ENCODE results near the gene STEAP1B. TPM values are rescaled to one million over a fixed set of nuclear protein-coding genes. Genes with fewer than 3 reads are reported as not detected.

The STEAP1B gene
- total and polyA plus RNA-seq, 2 of the 4 experiments (the other 2 are of a cell fraction), result 7.9 to 13.8 TPM

DNA sequence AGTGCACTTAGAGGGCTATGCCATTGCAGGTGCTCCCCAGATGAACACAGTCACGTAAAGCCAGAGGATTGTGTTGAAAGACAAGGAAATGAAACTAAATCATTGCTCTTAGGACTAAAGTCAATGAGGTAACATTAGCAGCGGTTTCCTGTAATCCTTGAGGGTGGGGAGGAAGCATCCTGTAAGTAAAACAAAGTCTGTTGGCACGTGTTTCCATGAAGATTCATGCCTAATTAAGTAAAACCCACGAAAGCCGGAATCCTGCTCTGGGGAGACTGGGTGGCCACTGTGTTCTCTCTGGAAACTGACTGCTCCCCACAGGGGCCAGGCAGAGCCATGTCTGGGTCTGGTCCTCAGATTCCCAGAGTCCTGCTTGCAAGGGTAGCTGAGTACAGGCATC is 18.3 kb downstream of the STEAP1B start:
- Histone ChIP-seq H3K4me1 (ENCODE audit: control insufficient read depth, insufficient read depth, low read length) (peaks cover 2% of the 10 kb centered on the region), H3K4me2 (ENCODE audit: low read depth, low read length) (no peak overlapping the region), H2AK5ac (ENCODE audit: low read depth, low read length) (no peak overlapping the region), H2BK15ac (ENCODE audit: low read depth, low read length) (no peak overlapping the region), H3K56ac (ENCODE audit: extremely low read depth, insufficient read depth, low read length) (no peak overlapping the region), H3K23ac (ENCODE audit: low read depth, low read length) (no peak overlapping the region), H4K20me1 (ENCODE audit: insufficient read depth, low read length) (no peaks in the 10 kb centered on the region), H3K4me3 (ENCODE audit: insufficient read depth, low read depth, low read length) (no peak overlapping the region), H3K14ac (replicated peaks; ENCODE audit: low read depth, low read length) (no peak overlapping the region), H3K9me1 (ENCODE audit: insufficient read depth, low read length) (no peaks in the 10 kb centered on the region; the same call in 1 of the 2 replicates), H3K9me3 (ENCODE audit: control insufficient read depth, insufficient read depth, low read length) (no peaks in the 10 kb centered on the region), H2BK20ac (ENCODE audit: low read depth, low read length) (no peak overlapping the region), H2BK120ac (ENCODE audit: low read depth, low read length) (no peak overlapping the region), H3K4ac (ENCODE audit: low read depth, low read length) (no peak overlapping the region), H2AK9ac (replicated peaks; ENCODE audit: low read depth, low read length, poor library complexity) (no peak overlapping the region), H4K91ac (ENCODE audit: insufficient read depth, low read depth, low read length) (no peak overlapping the region), H3K9ac (ENCODE audit: low read depth, low read length) (no peak overlapping the region), H2BK5ac (ENCODE audit: low read depth, low read length, poor library complexity, severe bottlenecking) (no peak overlapping the region), H4K8ac (ENCODE audit: low read depth in 2 of 2, low read length in 2 of 2) (no peak overlapping the region), H2AFZ (replicated peaks; ENCODE audit: low read length, poor library complexity) (no peak overlapping the region), H3K79me1 (ENCODE audit: low read depth in 1 of 2, low read length in 2 of 2) (no peaks in the 10 kb centered on the region), H3K27me3 (ENCODE audit: control insufficient read depth, insufficient read depth, low read length) (no peaks in the 10 kb centered on the region), H3K18ac (ENCODE audit: low read depth, low read length) (no peak overlapping the region), H3K36me3 (ENCODE audit: control insufficient read depth, insufficient read depth, low read length) (no peaks in the 10 kb centered on the region), H3K27ac (ENCODE audit: insufficient read depth, low read length) (no peak overlapping the region), H4K5ac (ENCODE audit: low read depth, low read length) (no peak overlapping the region)
- dilution Hi-C loops (cut with HindIII; ENCODE audit: low sequenced_read_pairs, unreplicated experiment), result loop anchor here (25.0 kb wide), 1 partner anchor 369 kb away; no protein-coding TSS in a partner anchor
- intact Hi-C loops (cut with micrococcal nuclease), result loop anchor here (10.0 kb wide), 1 partner anchor 157 kb away; no protein-coding TSS in a partner anchor
- no peak for TF ChIP-seq NFE2L2 (IDR thresholded peaks at IDR 0.05; ENCODE audit: low read depth, low read length)
- no peak for TF ChIP-seq FOS (IDR thresholded peaks at IDR 0.05; ENCODE audit: low read depth, low read length)
- no peak for TF ChIP-seq POLR2A (IDR thresholded peaks at IDR 0.05; ENCODE audit: low read depth, low read length)
- TF ChIP-seq RCOR1 (IDR thresholded peaks at IDR 0.05; ENCODE audit: insufficient replicate concordance, low read length), result no peak
- TF ChIP-seq, protein P1, sequence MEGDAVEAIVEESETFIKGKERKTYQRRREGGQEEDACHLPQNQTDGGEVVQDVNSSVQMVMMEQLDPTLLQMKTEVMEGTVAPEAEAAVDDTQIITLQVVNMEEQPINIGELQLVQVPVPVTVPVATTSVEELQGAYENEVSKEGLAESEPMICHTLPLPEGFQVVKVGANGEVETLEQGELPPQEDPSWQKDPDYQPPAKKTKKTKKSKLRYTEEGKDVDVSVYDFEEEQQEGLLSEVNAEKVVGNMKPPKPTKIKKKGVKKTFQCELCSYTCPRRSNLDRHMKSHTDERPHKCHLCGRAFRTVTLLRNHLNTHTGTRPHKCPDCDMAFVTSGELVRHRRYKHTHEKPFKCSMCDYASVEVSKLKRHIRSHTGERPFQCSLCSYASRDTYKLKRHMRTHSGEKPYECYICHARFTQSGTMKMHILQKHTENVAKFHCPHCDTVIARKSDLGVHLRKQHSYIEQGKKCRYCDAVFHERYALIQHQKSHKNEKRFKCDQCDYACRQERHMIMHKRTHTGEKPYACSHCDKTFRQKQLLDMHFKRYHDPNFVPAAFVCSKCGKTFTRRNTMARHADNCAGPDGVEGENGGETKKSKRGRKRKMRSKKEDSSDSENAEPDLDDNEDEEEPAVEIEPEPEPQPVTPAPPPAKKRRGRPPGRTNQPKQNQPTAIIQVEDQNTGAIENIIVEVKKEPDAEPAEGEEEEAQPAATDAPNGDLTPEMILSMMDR (conservative IDR thresholded peaks at IDR 0.05; ENCODE audit: low read depth, low read length), result no peak
- TF ChIP-seq CEBPB (IDR thresholded peaks at IDR 0.05; ENCODE audit: low read depth, low read length), result no peak
- TF ChIP-seq, protein P2, sequence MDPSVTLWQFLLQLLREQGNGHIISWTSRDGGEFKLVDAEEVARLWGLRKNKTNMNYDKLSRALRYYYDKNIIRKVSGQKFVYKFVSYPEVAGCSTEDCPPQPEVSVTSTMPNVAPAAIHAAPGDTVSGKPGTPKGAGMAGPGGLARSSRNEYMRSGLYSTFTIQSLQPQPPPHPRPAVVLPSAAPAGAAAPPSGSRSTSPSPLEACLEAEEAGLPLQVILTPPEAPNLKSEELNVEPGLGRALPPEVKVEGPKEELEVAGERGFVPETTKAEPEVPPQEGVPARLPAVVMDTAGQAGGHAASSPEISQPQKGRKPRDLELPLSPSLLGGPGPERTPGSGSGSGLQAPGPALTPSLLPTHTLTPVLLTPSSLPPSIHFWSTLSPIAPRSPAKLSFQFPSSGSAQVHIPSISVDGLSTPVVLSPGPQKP (IDR thresholded peaks at IDR 0.05; ENCODE audit: borderline replicate concordance, low read depth, low read length), result no peak
- TF ChIP-seq RFX5 (IDR thresholded peaks at IDR 0.05; ENCODE audit: low read depth, low read length), result no peak
- no peak for TF ChIP-seq MAFK (IDR thresholded peaks at IDR 0.05; ENCODE audit: low read depth, low read length)
- TF ChIP-seq SMC3 (IDR thresholded peaks at IDR 0.05; ENCODE audit: low read depth, low read length), result no peak
- TF ChIP-seq MAZ (IDR thresholded peaks at IDR 0.05; ENCODE audit: borderline replicate concordance, low read depth, low read length), result no peak
- TF ChIP-seq MXI1 (IDR thresholded peaks at IDR 0.05; ENCODE audit: borderline replicate concordance, low read depth, low read length), result no peak
- no peak for TF ChIP-seq BHLHE40 (IDR thresholded peaks at IDR 0.05; ENCODE audit: low read depth, low read length)
- TF ChIP-seq, protein P3, sequence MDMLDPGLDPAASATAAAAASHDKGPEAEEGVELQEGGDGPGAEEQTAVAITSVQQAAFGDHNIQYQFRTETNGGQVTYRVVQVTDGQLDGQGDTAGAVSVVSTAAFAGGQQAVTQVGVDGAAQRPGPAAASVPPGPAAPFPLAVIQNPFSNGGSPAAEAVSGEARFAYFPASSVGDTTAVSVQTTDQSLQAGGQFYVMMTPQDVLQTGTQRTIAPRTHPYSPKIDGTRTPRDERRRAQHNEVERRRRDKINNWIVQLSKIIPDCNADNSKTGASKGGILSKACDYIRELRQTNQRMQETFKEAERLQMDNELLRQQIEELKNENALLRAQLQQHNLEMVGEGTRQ (IDR thresholded peaks at IDR 0.05; ENCODE audit: low read depth, low read length), result no peak
- TF ChIP-seq CHD1 (IDR thresholded peaks at IDR 0.05; ENCODE audit: low read depth, low read length), result no peak
- no peak for TF ChIP-seq RAD21 (IDR thresholded peaks at IDR 0.05; ENCODE audit: low read length)
- CTCF ChIA-PET, result interaction anchor here (2.5 kb wide), 1 partner anchor 372 kb away, joined by 10 read pairs; no protein-coding TSS in a partner anchor
- in situ Hi-C loops (cut with MboI; ENCODE audit: low sequenced_read_pairs), result loop anchor here (5.0 kb wide), 1 partner anchor 374 kb away; no protein-coding TSS in a partner anchor
- WGBS, 2 experiments (ENCODE audit: extremely low coverage in 2 of 2, insufficient read length in 1 of 2), result 90% methylated on average over 3 of the region's 5 CpGs; no CpG with 5 or more reads in 1 of the 2 experiments
- DNase-seq, result no peak
- BruUV-seq (replicated peaks), result no TSS peak
- ATAC-seq (ENCODE audit: low read depth), result no peak
- POLR2A ChIA-PET (ENCODE audit: unreplicated experiment), result no interaction called here
